ENCODE results near the gene HYAL3. TPM values are rescaled to one million over a fixed set of nuclear protein-coding genes. Genes with fewer than 3 reads are reported as not detected.
A peak's percentile ranks its signal among the peaks of the same experiment; 100 is the strongest.

The HYAL3 gene
- total RNA-seq, 1 experiment from 2014 or later = 2.9 TPM

DNA sequence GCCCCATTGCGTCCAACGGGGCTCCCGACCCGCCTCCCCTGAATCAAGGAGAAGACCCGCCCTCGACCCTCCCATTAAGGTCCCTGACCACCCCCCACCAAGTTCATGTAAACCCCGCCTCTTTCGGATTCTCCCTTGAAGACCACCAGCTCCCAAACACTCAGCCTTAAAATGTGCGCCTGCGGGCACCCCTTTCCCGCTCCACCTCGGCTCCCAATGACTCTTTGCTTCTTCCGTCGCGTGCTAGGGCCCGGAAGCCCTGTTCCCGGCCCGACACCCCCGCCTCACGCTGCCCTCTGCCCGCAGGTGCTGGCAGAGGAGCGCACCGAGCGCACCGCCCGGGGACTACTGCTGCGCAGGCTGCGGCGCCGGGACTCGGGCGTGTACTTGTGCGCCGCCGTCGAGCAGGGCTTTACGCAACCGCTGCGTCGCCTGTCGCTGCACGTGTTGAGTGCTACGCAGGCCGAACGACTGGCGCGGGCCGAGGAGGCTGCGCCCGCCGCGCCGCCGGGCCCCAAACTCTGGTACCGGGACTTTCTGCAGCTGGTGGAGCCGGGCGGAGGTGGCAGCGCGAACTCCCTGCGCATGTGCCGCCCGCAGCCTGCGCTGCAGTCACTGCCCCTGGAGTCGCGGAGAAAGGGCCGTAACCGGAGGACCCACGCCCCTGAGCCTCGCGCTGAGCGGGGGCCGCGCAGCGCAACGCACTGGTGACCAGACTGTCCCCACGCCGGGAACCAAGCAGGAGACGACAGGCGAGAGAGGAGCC lies 23.0 kb downstream of the HYAL3 start (continued):
- TF ChIP-seq, protein P1, sequence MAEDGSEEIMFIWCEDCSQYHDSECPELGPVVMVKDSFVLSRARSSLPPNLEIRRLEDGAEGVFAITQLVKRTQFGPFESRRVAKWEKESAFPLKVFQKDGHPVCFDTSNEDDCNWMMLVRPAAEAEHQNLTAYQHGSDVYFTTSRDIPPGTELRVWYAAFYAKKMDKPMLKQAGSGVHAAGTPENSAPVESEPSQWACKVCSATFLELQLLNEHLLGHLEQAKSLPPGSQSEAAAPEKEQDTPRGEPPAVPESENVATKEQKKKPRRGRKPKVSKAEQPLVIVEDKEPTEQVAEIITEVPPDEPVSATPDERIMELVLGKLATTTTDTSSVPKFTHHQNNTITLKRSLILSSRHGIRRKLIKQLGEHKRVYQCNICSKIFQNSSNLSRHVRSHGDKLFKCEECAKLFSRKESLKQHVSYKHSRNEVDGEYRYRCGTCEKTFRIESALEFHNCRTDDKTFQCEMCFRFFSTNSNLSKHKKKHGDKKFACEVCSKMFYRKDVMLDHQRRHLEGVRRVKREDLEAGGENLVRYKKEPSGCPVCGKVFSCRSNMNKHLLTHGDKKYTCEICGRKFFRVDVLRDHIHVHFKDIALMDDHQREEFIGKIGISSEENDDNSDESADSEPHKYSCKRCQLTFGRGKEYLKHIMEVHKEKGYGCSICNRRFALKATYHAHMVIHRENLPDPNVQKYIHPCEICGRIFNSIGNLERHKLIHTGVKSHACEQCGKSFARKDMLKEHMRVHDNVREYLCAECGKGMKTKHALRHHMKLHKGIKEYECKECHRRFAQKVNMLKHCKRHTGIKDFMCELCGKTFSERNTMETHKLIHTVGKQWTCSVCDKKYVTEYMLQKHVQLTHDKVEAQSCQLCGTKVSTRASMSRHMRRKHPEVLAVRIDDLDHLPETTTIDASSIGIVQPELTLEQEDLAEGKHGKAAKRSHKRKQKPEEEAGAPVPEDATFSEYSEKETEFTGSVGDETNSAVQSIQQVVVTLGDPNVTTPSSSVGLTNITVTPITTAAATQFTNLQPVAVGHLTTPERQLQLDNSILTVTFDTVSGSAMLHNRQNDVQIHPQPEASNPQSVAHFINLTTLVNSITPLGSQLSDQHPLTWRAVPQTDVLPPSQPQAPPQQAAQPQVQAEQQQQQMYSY (CRISPR knock-in tag; IDR thresholded peaks at IDR 0.05) = peak; percentile 40
- TF ChIP-seq, protein P2, sequence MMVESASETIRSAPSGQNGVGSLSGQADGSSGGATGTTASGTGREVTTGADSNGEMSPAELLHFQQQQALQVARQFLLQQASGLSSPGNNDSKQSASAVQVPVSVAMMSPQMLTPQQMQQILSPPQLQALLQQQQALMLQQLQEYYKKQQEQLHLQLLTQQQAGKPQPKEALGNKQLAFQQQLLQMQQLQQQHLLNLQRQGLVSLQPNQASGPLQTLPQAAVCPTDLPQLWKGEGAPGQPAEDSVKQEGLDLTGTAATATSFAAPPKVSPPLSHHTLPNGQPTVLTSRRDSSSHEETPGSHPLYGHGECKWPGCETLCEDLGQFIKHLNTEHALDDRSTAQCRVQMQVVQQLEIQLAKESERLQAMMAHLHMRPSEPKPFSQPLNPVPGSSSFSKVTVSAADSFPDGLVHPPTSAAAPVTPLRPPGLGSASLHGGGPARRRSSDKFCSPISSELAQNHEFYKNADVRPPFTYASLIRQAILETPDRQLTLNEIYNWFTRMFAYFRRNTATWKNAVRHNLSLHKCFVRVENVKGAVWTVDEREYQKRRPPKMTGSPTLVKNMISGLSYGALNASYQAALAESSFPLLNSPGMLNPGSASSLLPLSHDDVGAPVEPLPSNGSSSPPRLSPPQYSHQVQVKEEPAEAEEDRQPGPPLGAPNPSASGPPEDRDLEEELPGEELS (CRISPR knock-in tag; IDR thresholded peaks at IDR 0.05) = peak; percentile 91
- TF ChIP-seq, protein P3, sequence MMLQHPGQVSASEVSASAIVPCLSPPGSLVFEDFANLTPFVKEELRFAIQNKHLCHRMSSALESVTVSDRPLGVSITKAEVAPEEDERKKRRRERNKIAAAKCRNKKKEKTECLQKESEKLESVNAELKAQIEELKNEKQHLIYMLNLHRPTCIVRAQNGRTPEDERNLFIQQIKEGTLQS (CRISPR knock-in tag; conservative IDR thresholded peaks at IDR 0.05) = no peak
- TF ChIP-seq, protein P4, sequence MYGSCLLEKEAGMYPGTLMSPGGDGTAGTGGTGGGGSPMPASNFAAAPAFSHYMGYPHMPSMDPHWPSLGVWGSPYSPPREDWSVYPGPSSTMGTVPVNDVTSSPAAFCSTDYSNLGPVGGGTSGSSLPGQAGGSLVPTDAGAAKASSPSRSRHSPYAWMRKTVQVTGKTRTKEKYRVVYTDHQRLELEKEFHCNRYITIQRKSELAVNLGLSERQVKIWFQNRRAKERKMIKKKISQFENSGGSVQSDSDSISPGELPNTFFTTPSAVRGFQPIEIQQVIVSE (CRISPR knock-in tag; IDR thresholded peaks at IDR 0.05; ENCODE audit: borderline replicate concordance) = no peak
- TF ChIP-seq CREM (CRISPR knock-in tag; IDR thresholded peaks at IDR 0.05) = no peak
- no peak for TF ChIP-seq MYBL2 (CRISPR knock-in tag; IDR thresholded peaks at IDR 0.05)
- no peak for TF ChIP-seq FOXJ3 (CRISPR knock-in tag; IDR thresholded peaks at IDR 0.05; ENCODE audit: borderline replicate concordance)
- no peak for TF ChIP-seq ATF1 (CRISPR knock-in tag; IDR thresholded peaks at IDR 0.05)
- TF ChIP-seq, protein P5, sequence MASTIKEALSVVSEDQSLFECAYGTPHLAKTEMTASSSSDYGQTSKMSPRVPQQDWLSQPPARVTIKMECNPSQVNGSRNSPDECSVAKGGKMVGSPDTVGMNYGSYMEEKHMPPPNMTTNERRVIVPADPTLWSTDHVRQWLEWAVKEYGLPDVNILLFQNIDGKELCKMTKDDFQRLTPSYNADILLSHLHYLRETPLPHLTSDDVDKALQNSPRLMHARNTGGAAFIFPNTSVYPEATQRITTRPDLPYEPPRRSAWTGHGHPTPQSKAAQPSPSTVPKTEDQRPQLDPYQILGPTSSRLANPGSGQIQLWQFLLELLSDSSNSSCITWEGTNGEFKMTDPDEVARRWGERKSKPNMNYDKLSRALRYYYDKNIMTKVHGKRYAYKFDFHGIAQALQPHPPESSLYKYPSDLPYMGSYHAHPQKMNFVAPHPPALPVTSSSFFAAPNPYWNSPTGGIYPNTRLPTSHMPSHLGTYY (CRISPR knock-in tag; IDR thresholded peaks at IDR 0.05) = no peak
- no peak for TF ChIP-seq TCF7 (CRISPR knock-in tag; IDR thresholded peaks at IDR 0.05; ENCODE audit: low read depth)
- no peak for TF ChIP-seq GRHL2 (CRISPR knock-in tag; IDR thresholded peaks at IDR 0.05; ENCODE audit: insufficient replicate concordance, severe bottlenecking)
- TF ChIP-seq, protein P6, sequence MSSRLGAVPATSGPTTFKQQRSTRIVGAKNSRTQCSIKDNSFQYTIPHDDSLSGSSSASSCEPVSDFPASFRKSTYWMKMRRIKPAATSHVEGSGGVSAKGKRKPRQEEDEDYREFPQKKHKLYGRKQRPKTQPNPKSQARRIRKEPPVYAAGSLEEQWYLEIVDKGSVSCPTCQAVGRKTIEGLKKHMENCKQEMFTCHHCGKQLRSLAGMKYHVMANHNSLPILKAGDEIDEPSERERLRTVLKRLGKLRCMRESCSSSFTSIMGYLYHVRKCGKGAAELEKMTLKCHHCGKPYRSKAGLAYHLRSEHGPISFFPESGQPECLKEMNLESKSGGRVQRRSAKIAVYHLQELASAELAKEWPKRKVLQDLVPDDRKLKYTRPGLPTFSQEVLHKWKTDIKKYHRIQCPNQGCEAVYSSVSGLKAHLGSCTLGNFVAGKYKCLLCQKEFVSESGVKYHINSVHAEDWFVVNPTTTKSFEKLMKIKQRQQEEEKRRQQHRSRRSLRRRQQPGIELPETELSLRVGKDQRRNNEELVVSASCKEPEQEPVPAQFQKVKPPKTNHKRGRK (CRISPR knock-in tag; IDR thresholded peaks at IDR 0.05; ENCODE audit: borderline replicate concordance) = no peak
- TF ChIP-seq, protein P7, sequence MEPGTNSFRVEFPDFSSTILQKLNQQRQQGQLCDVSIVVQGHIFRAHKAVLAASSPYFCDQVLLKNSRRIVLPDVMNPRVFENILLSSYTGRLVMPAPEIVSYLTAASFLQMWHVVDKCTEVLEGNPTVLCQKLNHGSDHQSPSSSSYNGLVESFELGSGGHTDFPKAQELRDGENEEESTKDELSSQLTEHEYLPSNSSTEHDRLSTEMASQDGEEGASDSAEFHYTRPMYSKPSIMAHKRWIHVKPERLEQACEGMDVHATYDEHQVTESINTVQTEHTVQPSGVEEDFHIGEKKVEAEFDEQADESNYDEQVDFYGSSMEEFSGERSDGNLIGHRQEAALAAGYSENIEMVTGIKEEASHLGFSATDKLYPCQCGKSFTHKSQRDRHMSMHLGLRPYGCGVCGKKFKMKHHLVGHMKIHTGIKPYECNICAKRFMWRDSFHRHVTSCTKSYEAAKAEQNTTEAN (CRISPR knock-in tag; IDR thresholded peaks at IDR 0.05) = no peak
- TF ChIP-seq, protein P8, sequence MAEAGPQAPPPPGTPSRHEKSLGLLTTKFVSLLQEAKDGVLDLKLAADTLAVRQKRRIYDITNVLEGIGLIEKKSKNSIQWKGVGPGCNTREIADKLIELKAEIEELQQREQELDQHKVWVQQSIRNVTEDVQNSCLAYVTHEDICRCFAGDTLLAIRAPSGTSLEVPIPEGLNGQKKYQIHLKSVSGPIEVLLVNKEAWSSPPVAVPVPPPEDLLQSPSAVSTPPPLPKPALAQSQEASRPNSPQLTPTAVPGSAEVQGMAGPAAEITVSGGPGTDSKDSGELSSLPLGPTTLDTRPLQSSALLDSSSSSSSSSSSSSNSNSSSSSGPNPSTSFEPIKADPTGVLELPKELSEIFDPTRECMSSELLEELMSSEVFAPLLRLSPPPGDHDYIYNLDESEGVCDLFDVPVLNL (CRISPR knock-in tag; IDR thresholded peaks at IDR 0.05; ENCODE audit: borderline replicate concordance, low read depth) = no peak
- TF ChIP-seq, protein P9, sequence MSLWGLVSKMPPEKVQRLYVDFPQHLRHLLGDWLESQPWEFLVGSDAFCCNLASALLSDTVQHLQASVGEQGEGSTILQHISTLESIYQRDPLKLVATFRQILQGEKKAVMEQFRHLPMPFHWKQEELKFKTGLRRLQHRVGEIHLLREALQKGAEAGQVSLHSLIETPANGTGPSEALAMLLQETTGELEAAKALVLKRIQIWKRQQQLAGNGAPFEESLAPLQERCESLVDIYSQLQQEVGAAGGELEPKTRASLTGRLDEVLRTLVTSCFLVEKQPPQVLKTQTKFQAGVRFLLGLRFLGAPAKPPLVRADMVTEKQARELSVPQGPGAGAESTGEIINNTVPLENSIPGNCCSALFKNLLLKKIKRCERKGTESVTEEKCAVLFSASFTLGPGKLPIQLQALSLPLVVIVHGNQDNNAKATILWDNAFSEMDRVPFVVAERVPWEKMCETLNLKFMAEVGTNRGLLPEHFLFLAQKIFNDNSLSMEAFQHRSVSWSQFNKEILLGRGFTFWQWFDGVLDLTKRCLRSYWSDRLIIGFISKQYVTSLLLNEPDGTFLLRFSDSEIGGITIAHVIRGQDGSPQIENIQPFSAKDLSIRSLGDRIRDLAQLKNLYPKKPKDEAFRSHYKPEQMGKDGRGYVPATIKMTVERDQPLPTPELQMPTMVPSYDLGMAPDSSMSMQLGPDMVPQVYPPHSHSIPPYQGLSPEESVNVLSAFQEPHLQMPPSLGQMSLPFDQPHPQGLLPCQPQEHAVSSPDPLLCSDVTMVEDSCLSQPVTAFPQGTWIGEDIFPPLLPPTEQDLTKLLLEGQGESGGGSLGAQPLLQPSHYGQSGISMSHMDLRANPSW (CRISPR knock-in tag; conservative IDR thresholded peaks at IDR 0.05; ENCODE audit: low read depth) = no peak
- TF ChIP-seq SP1 (CRISPR knock-in tag; conservative IDR thresholded peaks at IDR 0.05) = no peak
- TF ChIP-seq ZNF232 (CRISPR knock-in tag; IDR thresholded peaks at IDR 0.05) = no peak
- no peak for TF ChIP-seq ZBTB21 (CRISPR knock-in tag; IDR thresholded peaks at IDR 0.05; ENCODE audit: borderline replicate concordance)
- 0 out of 2 replicates have a peak, but pooled peaks have one; percentile 58 for TF ChIP-seq KAT7 (CRISPR knock-in tag; IDR thresholded peaks at IDR 0.05; ENCODE audit: borderline replicate concordance)
- no peak for TF ChIP-seq NR1H2 (CRISPR knock-in tag; IDR thresholded peaks at IDR 0.05)
